T-helper 9 cell (primary cell): ENCODE measurements around the gene MEI4.
"Not testable (repeated sequence)": the region's sequence is repeated elsewhere in the genome, so short reads cannot be mapped to it uniquely, and the experiment has no call there.

Source experiments
- DNase-seq: peaks from one replicate; pipeline ENCODE4 v3.0.0-alpha.2; 2020

The MEI4 gene

DNA sequence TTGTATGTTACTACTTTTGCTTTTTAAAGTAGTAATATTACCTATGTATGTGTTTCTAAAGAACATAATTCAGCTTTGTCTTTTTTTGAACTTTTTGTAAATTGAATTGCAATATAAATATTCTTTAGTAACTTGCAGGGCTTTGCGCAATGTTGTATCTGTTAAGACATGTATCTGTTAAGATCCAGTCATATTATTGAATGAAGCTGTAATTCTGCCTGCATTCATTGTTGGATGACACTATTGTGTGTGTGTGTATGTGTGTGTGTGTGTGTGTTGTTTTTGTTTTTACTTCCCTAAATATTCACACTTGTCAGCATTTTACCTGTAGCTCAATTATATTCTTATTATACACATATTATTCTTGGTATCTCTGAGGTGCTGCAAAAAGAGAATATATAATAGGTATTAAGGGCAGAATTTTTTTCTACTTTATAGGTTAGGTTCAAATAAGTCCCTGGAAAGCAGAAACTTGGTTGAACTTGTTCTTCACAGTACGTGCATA lies 164.0 kb downstream of the MEI4 start:
- DNase-seq, result no peak

DNA sequence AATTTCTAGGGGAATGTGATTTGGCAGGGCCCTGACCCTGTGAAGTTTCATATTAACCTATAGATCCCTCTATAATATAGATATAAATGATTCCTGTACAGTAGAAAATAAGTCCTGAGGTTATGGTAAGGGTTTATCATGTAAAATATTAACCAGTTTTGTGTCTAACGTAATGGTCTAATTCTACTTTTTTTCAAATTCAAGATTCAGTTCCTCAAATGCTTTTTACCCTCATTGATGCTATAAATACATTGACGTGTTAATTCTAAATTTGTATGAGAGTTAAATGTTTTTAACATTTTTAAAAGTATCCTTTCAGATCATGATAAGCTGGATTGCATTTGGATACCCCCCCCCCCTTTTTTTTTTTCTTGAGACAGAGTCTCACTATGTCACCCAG lies 169.4 kb downstream of the MEI4 start:
- no peak for DNase-seq

DNA sequence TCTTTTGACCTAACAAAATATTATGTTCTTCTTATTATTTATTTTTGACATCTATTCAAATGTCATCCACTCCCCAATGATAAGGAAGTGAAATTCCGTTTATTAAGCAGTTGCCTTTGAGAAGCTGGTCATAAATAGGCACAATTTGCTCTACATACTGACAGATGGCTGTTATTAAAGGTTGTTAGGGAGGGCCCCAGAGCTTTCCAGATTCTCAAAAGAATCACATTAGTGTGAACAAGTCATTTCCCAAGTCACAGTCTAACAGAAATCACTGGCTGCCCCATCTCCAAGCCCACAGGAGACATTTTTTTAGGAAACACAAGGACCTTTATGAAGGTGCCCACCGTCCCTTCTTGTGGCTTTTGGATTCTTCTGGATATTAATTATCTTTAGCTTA lies 172.4 kb downstream of the MEI4 start:
- no peak for DNase-seq

DNA sequence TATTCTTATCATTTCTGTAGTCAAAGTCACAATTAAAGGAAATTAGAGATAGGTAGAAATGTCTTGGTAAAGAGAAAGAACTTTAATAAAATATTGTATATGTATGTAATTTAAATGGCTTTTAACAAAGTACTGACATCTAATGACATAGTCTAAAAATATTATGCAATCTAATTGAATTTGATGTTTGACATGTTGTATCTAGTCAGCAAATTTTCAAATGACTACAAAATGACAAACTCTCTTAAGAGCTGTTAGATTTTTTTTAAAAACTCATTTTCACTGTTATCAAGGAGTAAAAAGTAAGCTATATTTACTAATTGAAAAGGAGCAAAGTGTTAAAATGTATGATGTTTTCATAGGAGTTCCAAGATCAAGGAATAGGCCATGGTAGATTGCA lies 176.9 kb downstream of the MEI4 start:
- no peak for DNase-seq

DNA sequence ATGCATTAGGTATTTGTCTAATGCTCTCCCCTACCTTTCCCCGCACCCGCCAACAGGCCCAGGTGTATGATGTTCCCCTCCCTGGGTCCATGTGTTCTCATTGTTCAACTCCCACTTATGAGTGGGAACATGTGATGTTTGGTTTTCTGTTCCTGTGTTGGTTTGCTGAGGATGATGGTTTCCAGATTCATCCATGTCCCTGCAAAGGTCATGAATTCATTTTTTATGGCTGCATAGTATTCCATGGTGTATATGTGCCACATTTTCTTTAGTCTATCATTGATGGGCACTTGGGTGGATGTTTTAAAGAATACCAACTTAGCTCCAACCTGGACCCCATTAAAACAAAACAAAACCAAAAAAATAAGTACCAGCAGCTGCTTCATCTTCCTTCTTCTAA lies 180.9 kb downstream of the MEI4 start:
- not testable (repeated sequence) for DNase-seq

DNA sequence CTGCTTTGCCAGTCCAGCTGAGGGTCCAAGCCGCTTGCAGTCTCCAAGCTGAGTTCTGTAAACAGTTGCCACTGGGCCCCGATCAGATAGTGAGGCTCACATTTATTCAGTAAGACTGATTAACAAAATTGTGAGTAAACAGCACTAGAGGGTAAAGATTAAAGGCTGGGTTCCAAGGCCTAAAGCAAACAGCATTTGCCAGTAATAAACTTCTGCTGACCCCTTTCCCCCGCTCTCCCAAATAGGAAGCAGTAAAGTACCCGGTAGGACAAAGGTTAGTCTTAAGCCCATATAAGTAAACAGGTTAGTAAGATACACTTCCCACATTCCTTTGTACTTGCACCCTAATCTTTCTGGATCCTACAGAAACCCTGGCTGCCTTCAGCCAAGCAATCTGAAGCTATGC lies 181.8 kb downstream of the MEI4 start:
- DNase-seq, result no peak

GRCh38 chr6:77837034-77837784 lies 184.4 kb downstream of the MEI4 start:
- DNase-seq, result no peak

DNA sequence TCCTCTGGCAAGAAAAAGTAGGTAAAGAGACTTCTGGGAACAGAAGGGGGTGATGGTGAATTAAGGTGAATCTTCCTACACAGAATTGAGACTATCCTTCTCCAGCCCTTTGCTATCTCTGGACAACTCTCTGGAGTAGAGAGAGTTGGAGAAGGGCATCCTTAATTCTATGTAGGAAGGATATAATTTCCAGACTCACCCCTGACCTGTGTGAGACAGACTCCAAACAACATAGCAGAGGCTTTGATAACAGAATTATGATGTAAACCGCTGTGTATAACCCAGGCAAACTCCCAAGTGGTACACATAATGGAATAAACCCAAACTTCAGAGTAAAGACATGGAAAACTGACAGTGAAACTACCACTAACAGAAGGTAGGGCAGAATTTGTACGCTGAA lies 186.5 kb downstream of the MEI4 start:
- DNase-seq, result no peak

DNA sequence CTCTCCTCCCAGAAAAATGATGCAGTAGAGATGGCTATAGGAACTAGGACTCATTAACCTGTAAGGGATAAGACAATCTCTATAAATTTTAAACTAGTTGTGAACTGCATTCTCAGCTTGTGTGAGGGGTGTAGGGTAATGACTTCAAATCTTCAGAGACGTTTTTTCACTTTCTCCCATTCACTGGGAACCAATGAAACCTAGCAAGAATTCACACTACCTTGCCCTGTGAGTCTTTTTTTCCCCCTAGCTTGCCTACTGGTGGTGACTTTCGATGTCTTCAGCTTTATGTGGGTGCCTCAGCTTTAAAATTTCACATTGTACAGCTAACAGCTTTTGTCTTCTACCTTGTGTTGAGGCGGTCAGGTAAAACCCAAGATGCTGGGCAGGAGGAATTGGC lies 192.0 kb downstream of the MEI4 start:
- no peak for DNase-seq

- no peak for DNase-seq
Measured at GRCh38 chr6:77853401-77853800, 200.6 kb downstream of the MEI4 start.

DNA sequence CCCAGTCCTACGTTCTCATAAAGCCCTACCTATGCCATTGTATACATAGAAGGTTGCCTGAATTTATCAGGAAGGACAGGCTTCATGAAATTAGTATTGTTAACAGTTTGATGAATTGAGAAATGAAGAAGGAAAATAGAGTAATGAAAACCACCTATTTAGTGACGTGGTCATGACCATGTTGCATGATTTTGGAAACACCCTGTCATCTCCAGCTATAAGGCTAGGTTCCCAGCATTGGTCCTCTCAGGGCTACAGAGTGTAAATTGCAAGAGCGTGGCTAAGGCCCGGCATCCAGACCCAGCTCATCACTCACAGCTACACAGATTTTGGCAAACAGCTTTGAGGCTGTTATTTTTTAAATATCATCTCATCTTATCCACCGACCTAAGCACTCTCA lies 203.6 kb downstream of the MEI4 start:
- DNase-seq, result no peak

- no peak for DNase-seq
Measured at GRCh38 chr6:77857421-77857820, 204.6 kb downstream of the MEI4 start.

DNA sequence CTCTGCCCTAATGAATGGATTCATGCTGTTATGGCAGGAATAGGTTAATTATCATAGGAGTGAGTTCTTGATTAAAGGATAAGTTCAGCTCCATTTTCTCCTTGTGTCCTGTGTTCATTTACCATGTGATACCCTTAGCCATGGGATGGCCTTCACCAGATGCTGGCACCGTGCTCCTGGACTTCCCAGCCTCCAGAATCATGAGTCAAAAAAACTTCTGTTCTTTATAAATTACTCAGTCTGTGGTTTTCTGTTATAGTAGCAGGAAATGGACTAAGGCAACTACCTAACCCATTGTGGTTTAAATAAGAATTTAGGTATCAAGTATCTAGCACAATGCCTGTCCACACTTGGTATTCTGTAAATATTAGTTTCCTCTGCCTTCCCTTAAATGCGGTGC lies 223.5 kb downstream of the MEI4 start:
- no peak for DNase-seq

DNA sequence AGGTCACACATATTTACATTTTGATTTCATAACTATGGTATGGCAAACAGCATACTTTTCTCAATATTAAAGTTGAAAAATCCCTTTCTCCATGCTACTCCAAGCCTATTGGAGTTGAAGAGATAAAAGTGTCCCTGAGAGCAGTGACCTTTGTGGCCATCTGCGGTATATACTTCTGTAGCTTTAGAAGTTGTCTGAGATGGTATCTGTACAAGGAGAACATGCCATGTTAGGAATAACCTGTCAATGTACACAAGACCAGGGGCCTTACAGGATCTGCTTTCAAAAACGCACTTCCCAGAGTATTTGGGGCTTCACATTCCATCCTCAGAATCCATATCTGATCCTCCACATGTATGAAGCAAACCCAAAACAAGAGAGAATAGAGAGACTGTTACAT lies 226.7 kb downstream of the MEI4 start:
- no peak for DNase-seq

DNA sequence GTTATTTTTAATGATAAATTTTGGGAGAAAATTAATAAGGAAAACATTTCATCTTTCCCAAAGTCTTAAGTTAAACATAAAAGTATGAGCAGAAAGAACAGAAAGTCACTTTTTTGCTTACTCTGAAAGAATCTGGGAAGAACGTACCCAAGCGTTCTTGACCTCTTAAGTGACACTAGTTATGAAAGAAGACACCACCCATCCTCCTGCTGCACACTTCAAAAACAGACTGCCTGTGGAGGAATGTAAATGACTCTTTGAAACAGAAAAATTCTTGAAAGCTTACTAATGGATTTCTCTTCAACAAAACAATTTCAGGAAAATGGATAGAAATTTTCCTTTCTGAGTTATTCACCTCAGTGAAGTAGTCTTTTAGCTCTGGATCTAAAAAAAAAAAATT lies 227.7 kb downstream of the MEI4 start:
- no peak for DNase-seq

- DNase-seq, result no peak
Measured at GRCh38 chr6:77883851-77884250, 231.0 kb downstream of the MEI4 start.

DNA sequence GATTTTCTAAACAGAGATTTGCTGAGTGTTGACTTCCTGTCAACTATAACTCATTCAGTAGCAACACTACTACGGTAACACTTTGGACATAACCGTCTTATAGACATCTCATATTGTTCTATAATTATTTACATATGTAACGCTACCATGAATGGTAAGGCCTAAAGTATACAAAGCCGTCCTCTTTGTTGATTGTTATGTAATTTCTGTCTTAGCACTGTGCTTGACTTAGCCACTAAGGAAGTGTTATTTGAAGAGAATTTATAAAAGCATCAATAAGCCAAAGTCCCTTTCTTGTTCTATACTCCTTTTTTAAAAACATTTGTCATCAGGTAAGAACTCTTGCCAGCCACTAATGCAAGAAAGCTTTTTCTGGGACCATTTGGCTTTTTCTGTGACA lies 240.6 kb downstream of the MEI4 start:
- DNase-seq, result no peak

GRCh38 chr6:77906070-77906469 lies 253.2 kb downstream of the MEI4 start:
- DNase-seq, result no peak

DNA sequence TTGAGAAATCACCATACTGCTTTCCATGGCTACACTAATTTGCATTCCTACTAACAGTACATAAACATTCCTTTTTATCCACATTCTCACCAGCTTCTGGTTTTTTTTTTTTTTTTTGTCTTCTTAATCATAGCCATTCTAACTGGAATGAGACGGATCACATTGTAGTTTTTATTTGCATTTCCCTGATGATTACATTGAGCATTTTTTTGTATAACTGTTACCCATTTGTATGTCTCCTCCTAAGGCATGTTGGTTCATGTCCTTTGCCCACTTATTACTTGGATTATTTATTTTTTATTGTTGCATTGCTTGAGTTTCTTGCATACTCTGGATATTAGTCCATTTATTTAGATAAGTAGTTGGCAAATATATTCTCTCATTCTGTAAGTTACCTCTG lies 258.0 kb downstream of the MEI4 start:
- no peak for DNase-seq

DNA sequence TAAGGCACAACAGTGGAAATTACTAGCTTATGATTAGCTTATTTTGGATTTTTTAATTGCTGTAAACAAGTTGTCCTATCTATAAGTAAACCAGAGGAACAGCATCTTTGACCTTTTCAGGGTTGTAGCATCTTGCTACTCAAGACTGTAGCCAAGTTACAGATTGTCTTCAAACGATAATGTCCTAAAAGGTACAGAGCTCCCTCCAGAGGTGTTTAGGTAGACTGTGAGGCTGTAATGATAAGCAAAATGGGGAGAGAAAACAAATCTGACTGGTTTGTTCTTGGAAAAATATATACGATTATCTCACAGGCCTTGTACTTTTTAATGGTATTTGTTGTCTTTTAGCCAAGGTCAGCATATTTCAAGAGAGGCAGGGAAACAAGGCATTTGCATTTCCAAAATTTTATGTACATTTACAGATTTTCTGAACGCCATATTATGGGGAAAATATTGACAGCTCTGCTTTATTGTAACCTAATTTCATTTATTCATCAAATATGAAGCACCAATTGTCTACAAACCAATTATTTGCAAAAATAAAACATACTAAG lies 273.4 kb downstream of the MEI4 start:
- no peak for DNase-seq

DNA sequence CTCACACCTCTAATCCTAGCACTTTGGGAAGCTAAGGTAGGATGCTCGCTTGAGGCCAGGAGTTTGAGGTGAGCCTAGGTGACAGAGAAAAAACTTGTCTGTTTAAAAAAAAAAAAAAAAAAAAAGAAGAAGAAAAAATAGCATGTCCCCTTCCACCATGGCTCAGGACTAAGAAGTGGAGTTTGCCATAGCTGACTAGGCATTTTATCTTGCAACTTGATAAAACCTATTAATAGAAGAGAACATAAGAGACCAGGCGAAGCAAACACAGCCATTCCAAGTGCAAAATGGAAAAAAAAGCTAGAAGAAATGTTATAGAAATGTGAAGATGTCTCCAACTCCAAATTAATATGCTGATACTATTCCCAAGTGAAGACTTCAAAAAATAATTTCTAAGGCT lies 277.5 kb downstream of the MEI4 start:
- DNase-seq, result no peak

DNA sequence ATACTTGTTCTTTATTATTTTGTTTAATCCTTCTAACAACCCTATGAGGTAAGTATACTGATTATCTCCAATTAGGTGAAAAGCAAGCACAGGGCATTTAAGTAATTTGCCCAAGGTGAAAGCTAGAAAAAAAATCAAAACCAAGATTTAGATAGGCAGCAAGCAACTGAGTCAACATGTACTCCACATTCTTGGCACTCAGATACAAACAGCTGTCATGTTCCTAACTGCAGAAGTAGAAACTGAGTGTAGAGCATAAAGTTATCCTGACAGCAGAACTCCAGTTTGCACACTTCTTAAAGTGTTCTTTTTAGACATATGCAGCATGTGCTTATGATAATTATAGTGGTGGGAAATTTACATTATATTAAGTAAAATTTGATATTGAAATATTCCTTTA lies 278.1 kb downstream of the MEI4 start:
- no peak for DNase-seq

DNA sequence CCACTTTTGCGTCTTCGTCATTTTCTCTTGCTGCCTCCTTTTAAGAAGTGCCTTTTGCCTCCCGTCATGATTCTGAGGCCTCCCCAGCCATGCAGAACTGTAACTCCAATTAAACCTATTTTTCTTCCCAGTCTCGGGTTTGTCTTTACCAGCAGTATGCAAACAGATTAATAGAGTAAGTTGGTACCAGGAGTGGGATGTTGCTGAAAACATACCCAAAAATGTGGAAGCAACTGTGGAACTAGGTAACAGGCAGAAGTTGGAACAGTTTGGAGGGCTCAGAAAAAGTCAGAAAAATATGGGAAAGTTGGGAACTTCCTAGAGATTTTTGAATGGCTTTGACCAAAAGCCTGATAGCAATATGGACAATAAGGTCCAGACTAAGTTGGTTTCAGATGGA lies 309.2 kb downstream of the MEI4 start:
- no peak for DNase-seq

DNA sequence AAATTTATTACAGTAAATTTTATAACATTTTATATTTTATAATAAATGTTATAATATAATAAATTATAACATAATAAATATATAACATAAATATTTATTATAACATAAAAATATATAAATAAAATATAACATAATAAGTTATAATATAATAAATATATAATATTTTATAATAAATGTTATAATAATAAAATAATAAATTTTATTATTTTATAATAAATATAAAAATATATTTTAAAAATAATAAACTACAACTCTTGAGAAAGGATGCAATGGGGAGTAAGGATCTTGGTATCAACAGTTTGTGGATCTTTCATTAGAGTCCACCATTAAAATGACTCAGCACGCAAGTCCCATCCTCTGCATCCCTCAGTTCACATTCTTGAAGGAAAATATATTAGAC lies 312.6 kb downstream of the MEI4 start:
- DNase-seq, result no peak

DNA sequence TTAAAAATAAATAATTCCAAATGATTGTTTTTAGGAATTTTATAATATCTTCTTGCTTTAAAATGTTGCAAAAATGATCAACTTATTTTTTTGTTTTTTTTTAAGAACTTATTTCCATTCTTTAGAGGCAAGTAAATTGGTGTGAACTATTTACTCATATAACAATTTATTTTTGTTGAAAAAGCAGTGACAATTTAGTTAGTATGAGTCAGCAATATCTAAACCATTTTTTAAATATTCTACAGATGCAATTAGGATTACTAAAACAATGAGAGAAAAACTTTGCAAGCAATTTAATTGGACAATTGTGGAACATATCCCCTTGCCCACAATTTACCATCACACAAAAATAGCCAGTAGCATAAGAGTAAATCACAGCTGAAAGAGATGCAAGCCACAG lies 319.5 kb downstream of the MEI4 start:
- no peak for DNase-seq
